HCT116 (cell line): ENCODE measurements around the gene UBE2Q2.

Experiments
- POLR2AphosphoS5 ChIP-seq: IDR thresholded peaks from 2 replicates; pipeline ENCODE4 v1.6.1; 2011; ENCODE audit warnings: mild to moderate bottlenecking, low read depth, low read length, moderate library complexity
- RAD21 ChIP-seq: IDR thresholded peaks from 2 replicates; pipeline ENCODE4 v1.6.1; 2012; ENCODE audit warnings: low read depth, mild to moderate bottlenecking
- YY1 ChIP-seq: IDR thresholded peaks from 2 replicates; pipeline ENCODE4 v1.6.1; 2011; ENCODE audit warnings: low read length, low read depth, moderate library complexity, mild to moderate bottlenecking; ENCODE audit not compliant: insufficient replicate concordance; ENCODE audit errors: extremely low read depth
- TF ChIP-seq, protein P1 (sequence below), 3 experiments: fragments of 200-600 bp in 1 of 3; sonication (generic) in 1 of 3; IDR thresholded peaks in 2 of 3; conservative IDR thresholded peaks in 1 of 3; 2 replicates each; pipeline ENCODE4 v1.5.1; 2012 to 2017; ENCODE audit warnings: low read depth in 2 of 3, low read length in 2 of 3, antibody characterized with exemption in 1 of 3, borderline replicate concordance in 1 of 3, control low read depth in 1 of 3, mild to moderate bottlenecking in 1 of 3, mixed read lengths in 1 of 3, mixed run types in 1 of 3, moderate library complexity in 1 of 3; ENCODE audit not compliant: insufficient read depth in 1 of 3
- TF ChIP-seq, protein P2 (sequence below): IDR thresholded peaks from 2 replicates; pipeline ENCODE4 v1.6.1; 2012; ENCODE audit warnings: low read depth

DNA sequence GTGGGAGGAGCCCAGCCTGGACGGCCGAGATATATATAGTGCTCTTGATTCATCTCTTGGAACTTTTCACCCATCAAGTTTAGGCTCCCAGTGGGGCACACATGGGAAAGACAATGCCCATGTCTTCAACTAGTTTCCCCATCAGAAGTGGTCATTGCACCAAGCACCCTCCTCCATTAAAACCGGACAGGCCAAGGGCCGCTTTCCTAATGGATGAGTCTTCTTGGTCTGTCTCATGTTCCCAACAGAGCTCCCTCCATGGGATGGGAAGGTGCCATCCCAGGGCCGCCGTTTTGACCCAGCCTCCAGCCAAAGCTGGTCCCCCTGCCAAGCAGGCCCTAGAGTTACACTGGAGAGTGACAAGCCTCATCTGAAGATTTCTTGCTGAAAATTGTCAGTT lies 34.7 kb upstream of the UBE2Q2 start:
- TF ChIP-seq, protein P1, sequence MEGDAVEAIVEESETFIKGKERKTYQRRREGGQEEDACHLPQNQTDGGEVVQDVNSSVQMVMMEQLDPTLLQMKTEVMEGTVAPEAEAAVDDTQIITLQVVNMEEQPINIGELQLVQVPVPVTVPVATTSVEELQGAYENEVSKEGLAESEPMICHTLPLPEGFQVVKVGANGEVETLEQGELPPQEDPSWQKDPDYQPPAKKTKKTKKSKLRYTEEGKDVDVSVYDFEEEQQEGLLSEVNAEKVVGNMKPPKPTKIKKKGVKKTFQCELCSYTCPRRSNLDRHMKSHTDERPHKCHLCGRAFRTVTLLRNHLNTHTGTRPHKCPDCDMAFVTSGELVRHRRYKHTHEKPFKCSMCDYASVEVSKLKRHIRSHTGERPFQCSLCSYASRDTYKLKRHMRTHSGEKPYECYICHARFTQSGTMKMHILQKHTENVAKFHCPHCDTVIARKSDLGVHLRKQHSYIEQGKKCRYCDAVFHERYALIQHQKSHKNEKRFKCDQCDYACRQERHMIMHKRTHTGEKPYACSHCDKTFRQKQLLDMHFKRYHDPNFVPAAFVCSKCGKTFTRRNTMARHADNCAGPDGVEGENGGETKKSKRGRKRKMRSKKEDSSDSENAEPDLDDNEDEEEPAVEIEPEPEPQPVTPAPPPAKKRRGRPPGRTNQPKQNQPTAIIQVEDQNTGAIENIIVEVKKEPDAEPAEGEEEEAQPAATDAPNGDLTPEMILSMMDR (IDR thresholded peaks at IDR 0.05 in 2 of 3, conservative IDR thresholded peaks at IDR 0.05 in 1 of 3; ENCODE audit: borderline replicate concordance in 1 of 3, insufficient read depth in 1 of 3, low read depth in 2 of 3, low read length in 2 of 3): no peak
- TF ChIP-seq, protein P2, sequence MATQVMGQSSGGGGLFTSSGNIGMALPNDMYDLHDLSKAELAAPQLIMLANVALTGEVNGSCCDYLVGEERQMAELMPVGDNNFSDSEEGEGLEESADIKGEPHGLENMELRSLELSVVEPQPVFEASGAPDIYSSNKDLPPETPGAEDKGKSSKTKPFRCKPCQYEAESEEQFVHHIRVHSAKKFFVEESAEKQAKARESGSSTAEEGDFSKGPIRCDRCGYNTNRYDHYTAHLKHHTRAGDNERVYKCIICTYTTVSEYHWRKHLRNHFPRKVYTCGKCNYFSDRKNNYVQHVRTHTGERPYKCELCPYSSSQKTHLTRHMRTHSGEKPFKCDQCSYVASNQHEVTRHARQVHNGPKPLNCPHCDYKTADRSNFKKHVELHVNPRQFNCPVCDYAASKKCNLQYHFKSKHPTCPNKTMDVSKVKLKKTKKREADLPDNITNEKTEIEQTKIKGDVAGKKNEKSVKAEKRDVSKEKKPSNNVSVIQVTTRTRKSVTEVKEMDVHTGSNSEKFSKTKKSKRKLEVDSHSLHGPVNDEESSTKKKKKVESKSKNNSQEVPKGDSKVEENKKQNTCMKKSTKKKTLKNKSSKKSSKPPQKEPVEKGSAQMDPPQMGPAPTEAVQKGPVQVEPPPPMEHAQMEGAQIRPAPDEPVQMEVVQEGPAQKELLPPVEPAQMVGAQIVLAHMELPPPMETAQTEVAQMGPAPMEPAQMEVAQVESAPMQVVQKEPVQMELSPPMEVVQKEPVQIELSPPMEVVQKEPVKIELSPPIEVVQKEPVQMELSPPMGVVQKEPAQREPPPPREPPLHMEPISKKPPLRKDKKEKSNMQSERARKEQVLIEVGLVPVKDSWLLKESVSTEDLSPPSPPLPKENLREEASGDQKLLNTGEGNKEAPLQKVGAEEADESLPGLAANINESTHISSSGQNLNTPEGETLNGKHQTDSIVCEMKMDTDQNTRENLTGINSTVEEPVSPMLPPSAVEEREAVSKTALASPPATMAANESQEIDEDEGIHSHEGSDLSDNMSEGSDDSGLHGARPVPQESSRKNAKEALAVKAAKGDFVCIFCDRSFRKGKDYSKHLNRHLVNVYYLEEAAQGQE: no peak
- TF ChIP-seq RAD21 (no peak), POLR2AphosphoS5 (no peak), YY1 (no peak)
